GM18867 (cell line): ENCODE measurements around the gene HMGCS1.
"Not testable (repeated sequence)": the region's sequence is repeated elsewhere in the genome, so short reads cannot be mapped to it uniquely, and the experiment has no call there.

ENCODE experiments used
- ATAC-seq: cut with Tn5 transposase; IDR thresholded peaks from one replicate; pipeline ENCODE4 v1.9.1; 2021; ENCODE audit warnings: mild to moderate bottlenecking, moderate library complexity; ENCODE audit not compliant: unreplicated experiment

HMGCS1 gene

GRCh38 chr5:43313854-43314457 lies 744 bp upstream of the HMGCS1 start:
- ATAC-seq, result no peak

GRCh38 chr5:43312699-43313034 lies 545 bp downstream of the HMGCS1 start:
- ATAC-seq, result peak; percentile 1

- ATAC-seq, result no peak
Observed at GRCh38 chr5:43312076-43312661, 1.0 kb downstream of the HMGCS1 start.

GRCh38 chr5:43309637-43310036 lies 3.6 kb downstream of the HMGCS1 start:
- ATAC-seq, result no peak

- ATAC-seq, result no peak
Observed at GRCh38 chr5:43309122-43309521, 4.1 kb downstream of the HMGCS1 start.

GRCh38 chr5:43306954-43307353 lies 6.3 kb downstream of the HMGCS1 start:
- not testable (repeated sequence) for ATAC-seq

GRCh38 chr5:43305948-43306565 lies 7.2 kb downstream of the HMGCS1 start:
- peak; percentile 62 for ATAC-seq

- peak; percentile 56 for ATAC-seq
Observed at GRCh38 chr5:43304525-43304924, 8.7 kb downstream of the HMGCS1 start.

- no peak for ATAC-seq
Observed at GRCh38 chr5:43303242-43303641, 10.0 kb downstream of the HMGCS1 start.

GRCh38 chr5:43302481-43302880 lies 10.7 kb downstream of the HMGCS1 start:
- ATAC-seq, result no peak

- ATAC-seq, result no peak
Observed at GRCh38 chr5:43301653-43302091, 11.5 kb downstream of the HMGCS1 start.

GRCh38 chr5:43300112-43300511 lies 13.1 kb downstream of the HMGCS1 start:
- no peak for ATAC-seq

GRCh38 chr5:43298443-43298842 lies 14.8 kb downstream of the HMGCS1 start:
- ATAC-seq, result no peak

GRCh38 chr5:43296835-43297234 lies 16.4 kb downstream of the HMGCS1 start:
- ATAC-seq, result no peak

GRCh38 chr5:43295202-43295601 lies 18.0 kb downstream of the HMGCS1 start:
- no peak for ATAC-seq

- ATAC-seq, result no peak
Observed at GRCh38 chr5:43294226-43294625, 19.0 kb downstream of the HMGCS1 start.

GRCh38 chr5:43290726-43291125 lies 22.5 kb downstream of the HMGCS1 start:
- no peak for ATAC-seq

- ATAC-seq, result no peak
Observed at GRCh38 chr5:43288269-43288831, 24.9 kb downstream of the HMGCS1 start.

GRCh38 chr5:43287493-43287892 lies 25.7 kb downstream of the HMGCS1 start:
- ATAC-seq, result no peak

- ATAC-seq, result no peak
Observed at GRCh38 chr5:43286623-43287022, 26.6 kb downstream of the HMGCS1 start.

- ATAC-seq, result no peak
Observed at GRCh38 chr5:43281840-43282658, 31.2 kb downstream of the HMGCS1 start.
